IPS-18a (cell line): ENCODE data around the gene CORO2B.
A peak's percentile ranks its signal among the peaks of the same experiment; 100 is the strongest.

ENCODE experiments used
- H3K27ac ChIP-seq: one replicate; pipeline ENCODE4 v1.5.1; 2013; ENCODE audit warnings: low read length
- H3K27me3 ChIP-seq: one replicate; pipeline ENCODE4 v1.6.1; 2013; ENCODE audit warnings: mild to moderate bottlenecking, low read length; ENCODE audit not compliant: control insufficient read depth, insufficient read depth
- H3K36me3 ChIP-seq: one replicate; pipeline ENCODE4 v1.6.1; 2013; ENCODE audit warnings: low read depth, low read length; ENCODE audit not compliant: control insufficient read depth
- H3K4me1 ChIP-seq: one replicate; pipeline ENCODE4 v1.6.1; 2013; ENCODE audit warnings: low read depth, low read length; ENCODE audit not compliant: control insufficient read depth
- H3K4me3 ChIP-seq: one replicate; pipeline ENCODE4 v1.5.1; 2013; ENCODE audit warnings: low read length
- H3K9ac ChIP-seq: one replicate; pipeline ENCODE4 v1.6.1; 2013; ENCODE audit warnings: mild to moderate bottlenecking, low read length, moderate library complexity
- H3K9me3 ChIP-seq: one replicate; pipeline ENCODE4 v1.6.1; 2013; ENCODE audit warnings: low read depth, low read length; ENCODE audit not compliant: control insufficient read depth

CORO2B gene

GRCh38 chr15:68556139-68556990 lies 22.4 kb upstream of the CORO2B start:
- peaks cover 24% of the 10 kb centered on the region for H3K27me3 ChIP-seq
- H3K9ac ChIP-seq: no peak overlapping the region
- H3K36me3 ChIP-seq: no peaks in the 10 kb centered on the region
- H3K4me1 ChIP-seq: peaks cover 8% of the 10 kb centered on the region
- H3K27ac ChIP-seq: no peak overlapping the region
- no peak overlapping the region for H3K4me3 ChIP-seq
- H3K9me3 ChIP-seq: no peaks in the 10 kb centered on the region

DNA sequence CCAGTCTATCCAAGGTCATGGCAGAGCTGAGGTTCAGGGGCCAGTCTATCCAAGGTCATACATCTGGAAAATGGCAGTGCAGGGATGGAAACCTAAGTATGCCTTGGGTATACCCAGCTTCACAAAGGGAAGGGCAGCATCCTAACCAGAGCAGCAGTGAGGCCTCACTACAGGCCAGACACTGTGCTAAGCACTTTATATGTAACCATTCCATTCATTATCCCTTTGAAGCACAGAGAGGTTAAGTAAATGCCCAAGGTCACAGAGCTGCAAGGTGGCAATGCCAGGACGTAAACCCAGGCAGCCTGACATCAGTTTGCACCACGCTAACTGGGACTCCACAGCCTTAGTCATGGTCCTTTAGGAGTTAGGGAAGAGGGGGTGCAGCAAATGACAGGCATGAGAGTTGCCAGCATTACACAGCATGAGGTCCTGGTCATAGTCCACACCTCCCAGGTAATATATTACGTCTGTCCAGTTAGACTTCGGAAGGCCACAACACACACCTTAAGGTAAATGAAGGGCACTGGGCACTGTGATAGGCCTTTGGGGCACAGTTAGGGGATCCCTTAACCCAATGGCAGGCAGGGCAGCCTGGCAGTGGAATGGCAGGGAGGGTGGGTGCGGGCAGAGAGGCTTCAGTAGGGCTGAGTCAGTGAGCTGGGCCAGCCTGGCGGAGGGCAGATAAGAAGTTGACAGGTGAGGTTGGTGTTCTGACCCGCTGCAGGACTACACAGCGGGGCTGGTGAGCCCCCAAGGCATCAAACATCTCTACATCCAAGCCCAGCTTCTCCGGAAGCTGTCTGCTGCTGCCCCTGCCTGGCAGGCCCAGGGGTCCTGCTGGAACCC lies 21.1 kb upstream of the CORO2B start:
- no peak overlapping the region for H3K4me3 ChIP-seq
- no peak overlapping the region for H3K27ac ChIP-seq

DNA sequence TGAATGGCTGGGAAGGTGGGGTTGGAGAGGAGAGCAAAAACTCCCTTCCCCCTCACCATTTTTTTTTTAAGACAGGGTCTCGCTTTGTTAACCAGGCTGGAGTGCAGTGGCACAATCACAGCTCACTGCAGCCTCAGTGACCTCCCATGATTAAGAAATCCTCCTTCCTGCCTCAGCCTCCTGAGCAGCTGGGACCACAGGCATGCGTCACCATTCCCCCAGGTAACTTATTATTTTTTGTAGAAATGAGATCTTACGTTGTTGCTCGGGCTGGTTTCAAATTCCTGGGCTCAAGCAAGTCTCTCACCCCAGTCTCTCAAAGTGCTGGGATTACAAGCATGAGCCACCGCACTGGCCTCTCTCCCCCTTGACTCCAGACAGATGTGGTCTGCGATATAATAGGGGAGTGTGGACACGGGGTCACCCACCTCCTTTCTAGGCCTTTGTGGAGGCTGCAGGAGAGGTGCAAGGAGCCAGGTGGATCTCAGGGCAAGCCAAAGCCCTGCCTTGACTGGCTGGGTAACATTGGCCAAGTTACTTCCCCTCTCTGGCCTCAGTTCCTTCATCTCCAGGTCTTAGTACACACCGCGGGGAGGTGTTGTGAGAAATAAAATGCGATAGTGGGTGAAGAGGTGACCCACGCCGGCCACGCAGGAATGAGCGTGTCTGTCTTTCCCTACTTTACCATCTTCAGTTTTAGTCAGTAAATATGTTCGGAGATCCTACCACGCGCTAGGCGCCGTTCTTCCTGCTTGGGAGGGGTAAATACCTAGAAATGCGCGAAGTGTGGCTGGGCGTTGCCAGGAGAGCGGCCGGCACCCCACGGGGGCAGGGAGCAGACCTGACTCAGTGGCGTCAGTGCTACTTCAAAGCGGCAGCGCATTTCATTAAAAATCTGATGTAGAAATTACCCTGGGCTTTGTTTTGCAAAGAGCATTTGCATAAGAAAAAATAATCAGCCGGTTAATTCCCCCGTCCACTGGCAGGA lies 20.2 kb upstream of the CORO2B start:
- Histone ChIP-seq H3K4me3 (peak overlapping the region; percentile 66), H3K9me3 (no peaks in the 10 kb centered on the region), H3K4me1 (peaks cover 8% of the 10 kb centered on the region), H3K27me3 (peaks cover 24% of the 10 kb centered on the region), H3K27ac (no peak overlapping the region), H3K36me3 (no peaks in the 10 kb centered on the region), H3K9ac (peak overlapping the region; percentile 47)

More for the DNA sequence above, 21.1 kb upstream of the CORO2B start:
- H3K4me1 ChIP-seq: peaks cover 8% of the 10 kb centered on the region
- H3K9me3 ChIP-seq: no peaks in the 10 kb centered on the region
- H3K36me3 ChIP-seq: no peaks in the 10 kb centered on the region
- no peak overlapping the region for H3K9ac ChIP-seq
- H3K27me3 ChIP-seq: peaks cover 24% of the 10 kb centered on the region

- H3K9ac ChIP-seq: peak overlapping the region; percentile 47
- peaks cover 24% of the 10 kb centered on the region for H3K27me3 ChIP-seq
- H3K27ac ChIP-seq: no peak overlapping the region
Observed at GRCh38 chr15:68559345-68560310, 19.2 kb upstream of the CORO2B start.

GRCh38 chr15:68560501-68561113 lies 18.2 kb upstream of the CORO2B start:
- no peak overlapping the region for H3K27ac ChIP-seq
- peaks cover 8% of the 10 kb centered on the region for H3K4me1 ChIP-seq
- no peak overlapping the region for H3K9ac ChIP-seq
- H3K27me3 ChIP-seq: peaks cover 24% of the 10 kb centered on the region
- H3K4me3 ChIP-seq: no peak overlapping the region
- no peaks in the 10 kb centered on the region for H3K36me3 ChIP-seq
- no peaks in the 10 kb centered on the region for H3K9me3 ChIP-seq

More at GRCh38 chr15:68559345-68560310, 19.2 kb upstream of the CORO2B start:
- no peaks in the 10 kb centered on the region for H3K9me3 ChIP-seq
- peaks cover 8% of the 10 kb centered on the region for H3K4me1 ChIP-seq
- H3K36me3 ChIP-seq: no peaks in the 10 kb centered on the region
- peak overlapping the region; percentile 66 for H3K4me3 ChIP-seq

DNA sequence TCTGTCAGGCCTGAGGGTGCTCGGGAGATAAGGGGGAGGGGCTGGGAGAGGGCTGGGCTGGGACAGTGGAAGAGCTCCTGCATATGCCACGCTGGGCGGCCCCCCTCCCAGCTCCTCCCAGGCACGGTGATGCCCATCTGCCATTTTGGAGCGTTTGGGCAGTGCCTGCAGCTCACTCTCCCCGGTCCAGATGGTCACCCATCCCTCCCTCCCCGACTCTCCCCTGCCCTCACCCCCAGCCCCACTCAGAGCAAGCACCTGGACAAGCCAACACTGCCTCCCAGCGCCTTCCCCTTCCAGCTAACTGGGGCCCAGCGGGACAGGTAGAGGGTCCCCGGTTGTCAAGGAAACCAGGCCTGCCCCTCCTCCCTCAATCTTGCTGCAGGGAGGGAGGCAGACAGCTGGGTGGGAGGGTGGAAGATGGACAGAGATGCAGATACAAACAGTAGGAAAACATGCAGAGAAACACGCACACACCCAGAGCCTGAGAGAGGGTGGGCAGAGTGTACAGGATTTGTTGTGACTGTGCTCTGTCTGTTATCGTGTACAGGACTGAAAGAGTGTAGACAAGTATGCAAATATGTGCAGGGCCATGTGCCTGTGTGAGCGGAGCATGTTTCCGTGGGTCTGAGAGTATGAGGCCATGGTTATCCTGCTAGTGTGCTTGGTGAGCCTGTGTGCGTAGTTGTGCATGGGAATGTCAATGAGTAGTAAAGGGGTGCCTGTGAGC lies 17.5 kb upstream of the CORO2B start:
- Histone ChIP-seq H3K4me3 (no peak overlapping the region), H3K36me3 (no peaks in the 10 kb centered on the region), H3K9me3 (no peaks in the 10 kb centered on the region), H3K27ac (no peak overlapping the region), H3K4me1 (peaks cover 8% of the 10 kb centered on the region), H3K9ac (no peak overlapping the region), H3K27me3 (peaks cover 24% of the 10 kb centered on the region)

DNA sequence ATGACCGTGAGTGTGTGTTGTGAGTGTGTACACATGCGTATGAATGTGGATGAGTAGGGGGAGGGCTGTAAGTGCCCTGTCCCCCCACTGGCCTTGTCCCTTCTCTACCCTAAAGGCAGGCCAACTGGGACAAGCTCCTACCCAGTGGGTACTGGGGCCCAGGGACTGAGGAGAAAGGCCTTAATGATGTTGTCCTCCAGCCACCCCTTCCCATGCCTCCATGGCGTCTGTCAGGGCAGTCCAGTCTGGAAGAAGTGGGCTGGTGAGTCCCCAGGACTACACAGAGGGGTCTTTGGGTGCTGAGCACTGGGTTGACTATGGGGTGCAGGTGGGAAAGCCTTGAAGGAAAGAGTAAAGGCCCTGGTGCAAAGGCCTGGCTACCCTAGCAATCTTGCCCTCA lies 16.9 kb upstream of the CORO2B start:
- no peaks in the 10 kb centered on the region for H3K36me3 ChIP-seq
- no peak overlapping the region for H3K9ac ChIP-seq
- H3K27ac ChIP-seq: no peak overlapping the region
- no peak overlapping the region for H3K4me3 ChIP-seq
- no peaks in the 10 kb centered on the region for H3K9me3 ChIP-seq
- peaks cover 11% of the 10 kb centered on the region for H3K4me1 ChIP-seq
- H3K27me3 ChIP-seq: peaks cover 24% of the 10 kb centered on the region

GRCh38 chr15:68564173-68564572 lies 14.6 kb upstream of the CORO2B start:
- H3K4me1 ChIP-seq: peaks cover 7% of the 10 kb centered on the region
- H3K9me3 ChIP-seq: no peaks in the 10 kb centered on the region
- H3K4me3 ChIP-seq: no peak overlapping the region
- H3K36me3 ChIP-seq: no peaks in the 10 kb centered on the region
- H3K9ac ChIP-seq: no peak overlapping the region
- peaks cover 12% of the 10 kb centered on the region for H3K27me3 ChIP-seq
- H3K27ac ChIP-seq: no peak overlapping the region

GRCh38 chr15:68565234-68565633 lies 13.6 kb upstream of the CORO2B start:
- no peak overlapping the region for H3K27ac ChIP-seq
- H3K36me3 ChIP-seq: no peaks in the 10 kb centered on the region
- H3K4me3 ChIP-seq: no peak overlapping the region
- peaks cover 10% of the 10 kb centered on the region for H3K4me1 ChIP-seq
- H3K9ac ChIP-seq: no peak overlapping the region
- no peaks in the 10 kb centered on the region for H3K9me3 ChIP-seq
- peaks cover 8% of the 10 kb centered on the region for H3K27me3 ChIP-seq
